Muscle of leg (tissue), 11 donors: ENCODE measurements around the gene SLC41A3. TPM values are rescaled to one million over a fixed set of nuclear protein-coding genes. Genes with fewer than 3 reads are reported as not detected.

ENCODE experiments used
- DNase-seq: peaks from one replicate; pipeline ENCODE4 v3.0.0; 2013
- H3K27ac ChIP-seq: one replicate; pipeline ENCODE4 v1.5.1; 2013; ENCODE audit warnings: mild to moderate bottlenecking, low read length, control low read depth
- H3K27me3 ChIP-seq: one replicate; pipeline ENCODE4 v1.6.1; 2013; ENCODE audit warnings: low read length; ENCODE audit not compliant: control insufficient read depth, insufficient read depth
- H3K36me3 ChIP-seq: one replicate; pipeline ENCODE4 v1.6.1; 2013; ENCODE audit warnings: low read length; ENCODE audit not compliant: control insufficient read depth, insufficient read depth
- H3K4me1 ChIP-seq: one replicate; pipeline ENCODE4 v1.6.1; 2013; ENCODE audit warnings: low read length; ENCODE audit not compliant: control insufficient read depth, insufficient read depth
- H3K4me3 ChIP-seq: one replicate; pipeline ENCODE4 v1.5.1; 2013; ENCODE audit warnings: low read length, control low read depth
- H3K9me3 ChIP-seq: replicated peaks from 2 replicates; pipeline ENCODE4 v1.6.1; 2013; ENCODE audit warnings: low read depth, low read length; ENCODE audit not compliant: control insufficient read depth
- WGBS: methylation state at CpG from one replicate; pipeline ENCODE4 v1.1.5; 2013; ENCODE audit warnings: missing lambda C conversion rate; ENCODE audit not compliant: insufficient coverage; 5-methylcytosine and 5-hydroxymethylcytosine counted together
- polyA plus RNA-seq, 8 donors: library from polyadenylated mRNA; unstranded; fragments of 120-200 nt; gene quantifications; one replicate each; pipeline versions ENCODE4 v1.2.1 to v1.2.3, GENCODE V29; 2013; ENCODE audit warnings: inconsistent platforms in 1 of 8, low replicate concordance in 1 of 8; ENCODE audit not compliant: insufficient read length in 8 of 8, insufficient read depth in 1 of 8
- total RNA-seq: library from RNA; stranded (reverse); fragments of 120-200 nt; gene quantifications from one replicate; pipeline ENCODE4 v1.2.4, GENCODE V29; 2013

SLC41A3 gene
- total and polyA plus RNA-seq, 9 donors, result 31.2 to 48.3 (median 36.8) TPM

DNA sequence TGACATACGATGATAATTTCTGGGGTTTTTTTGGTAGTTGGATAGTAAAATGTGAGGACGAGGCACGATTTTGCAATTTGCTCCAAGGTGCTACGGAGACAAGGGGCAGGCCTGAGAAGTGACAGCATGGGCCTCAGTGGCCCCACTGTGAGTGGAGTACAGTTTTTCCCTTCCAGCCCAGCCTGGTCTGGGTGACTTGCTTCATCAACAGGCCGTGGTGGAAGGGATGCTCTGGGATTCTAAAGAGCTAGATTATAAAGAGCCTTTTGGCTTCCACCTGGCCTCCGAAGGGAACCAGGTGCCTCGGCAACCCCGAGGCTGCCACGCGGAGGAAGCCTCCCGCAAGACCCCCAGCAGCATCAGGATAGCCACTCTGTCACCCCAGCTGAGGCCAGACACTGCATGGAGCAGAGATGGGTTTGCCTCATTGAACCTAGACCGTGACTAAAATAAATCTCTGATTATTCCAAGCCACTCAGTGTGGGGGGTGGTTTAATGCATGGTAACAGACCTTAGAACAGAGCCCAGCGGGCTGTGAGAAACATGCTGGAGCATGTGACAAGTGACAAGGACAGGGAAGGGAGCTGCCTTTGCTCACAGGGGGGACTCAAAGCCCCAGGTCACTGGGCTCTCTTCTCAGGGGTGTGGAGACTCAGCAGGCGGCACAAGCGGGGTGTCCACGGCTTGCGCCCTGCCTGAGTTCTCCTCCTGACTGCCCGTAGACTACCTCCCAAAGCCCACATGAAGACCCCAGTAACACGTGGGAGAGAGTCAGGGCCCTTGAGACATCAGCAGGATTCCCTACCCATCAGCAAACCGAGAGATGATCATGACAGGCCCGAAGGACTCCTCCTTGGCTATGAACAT, 22.6 kb upstream of the SLC41A3 start:
- Histone ChIP-seq H3K9me3 (no peaks in the 10 kb centered on the region), H3K27ac (no peak overlapping the region), H3K36me3 (no peaks in the 10 kb centered on the region), H3K4me1 (peaks cover 24% of the 10 kb centered on the region), H3K4me3 (no peak overlapping the region), H3K27me3 (no peaks in the 10 kb centered on the region)
- 89% methylated on average over 16 of the region's 21 CpGs for WGBS
- no peak for DNase-seq

DNA sequence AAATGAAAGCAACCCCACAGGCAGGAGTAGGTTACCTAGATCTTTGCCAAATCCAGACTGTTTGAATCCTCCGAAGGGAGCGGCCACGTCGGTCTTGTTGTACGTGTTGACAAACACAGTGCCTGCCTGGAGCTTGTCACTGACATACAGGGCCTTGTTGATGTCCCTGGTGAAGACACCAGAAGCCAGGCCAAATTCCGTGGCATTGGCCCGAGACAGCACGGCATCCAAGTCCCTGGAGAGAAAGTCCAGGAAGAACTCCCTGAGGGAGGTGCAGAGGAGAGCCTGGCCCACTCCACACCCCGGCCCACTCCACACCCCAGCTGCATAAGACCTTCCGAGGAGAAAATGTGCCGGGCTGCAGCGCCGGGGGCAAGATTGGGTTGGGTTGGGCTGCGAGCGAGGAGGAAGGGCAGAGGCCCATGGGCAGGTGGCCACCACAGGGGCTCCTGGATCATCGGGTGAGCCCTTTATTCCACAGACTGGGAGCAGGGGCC, 21.8 kb upstream of the SLC41A3 start:
- H3K27me3 ChIP-seq, result no peaks in the 10 kb centered on the region
- H3K9me3 ChIP-seq, result no peaks in the 10 kb centered on the region
- no peak overlapping the region for H3K27ac ChIP-seq
- WGBS, result 85% methylated on average over 15 of the region's 16 CpGs
- no peaks in the 10 kb centered on the region for H3K36me3 ChIP-seq
- H3K4me1 ChIP-seq, result peaks cover 28% of the 10 kb centered on the region
- no peak overlapping the region for H3K4me3 ChIP-seq
- DNase-seq, result no peak

DNA sequence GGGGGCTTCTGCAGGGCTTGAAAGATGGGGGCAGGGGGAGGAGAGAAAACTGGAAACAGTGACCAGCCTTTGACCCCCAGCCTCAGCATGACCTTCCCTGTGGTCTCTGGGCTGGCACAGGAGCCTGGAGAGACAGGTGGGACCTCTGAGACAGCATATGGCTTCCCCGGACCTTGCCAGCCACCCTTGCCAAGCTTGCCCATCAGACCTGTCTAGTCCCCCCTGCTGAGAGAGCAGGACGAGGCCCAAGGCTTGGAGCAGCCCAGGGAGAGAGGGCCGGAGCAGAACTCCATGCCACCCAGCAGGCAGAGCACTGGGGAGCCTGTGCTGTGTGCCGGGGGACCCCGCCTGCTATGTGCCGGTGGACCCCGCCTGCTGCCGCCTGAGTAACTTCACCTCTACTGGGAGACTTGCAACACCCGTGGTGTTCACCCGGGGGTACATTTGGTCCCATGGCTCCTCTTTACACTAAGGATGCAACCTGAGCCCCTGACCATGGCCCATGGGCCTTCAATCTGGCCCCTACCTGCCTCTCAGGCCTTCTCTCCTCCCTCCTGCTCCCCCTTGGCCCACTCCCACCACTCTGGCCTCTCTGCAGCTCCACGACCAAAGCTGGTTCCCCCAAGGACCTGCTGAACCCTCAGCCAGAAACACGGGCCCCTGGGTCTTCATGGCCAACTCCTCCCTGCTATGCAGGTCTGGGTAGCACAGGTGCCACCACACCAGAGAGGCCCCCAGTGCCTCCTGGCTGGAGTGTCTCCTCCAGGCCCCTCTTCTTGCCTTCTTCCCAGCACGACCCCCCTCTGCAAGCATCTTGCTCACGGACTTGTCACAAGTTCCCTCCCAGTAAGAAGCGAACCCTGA, 21.1 kb upstream of the SLC41A3 start:
- H3K4me3 ChIP-seq, result no peak overlapping the region
- DNase-seq, result no peak
- H3K27me3 ChIP-seq, result no peaks in the 10 kb centered on the region
- no peak overlapping the region for H3K27ac ChIP-seq
- no peaks in the 10 kb centered on the region for H3K9me3 ChIP-seq
- 84% methylated on average over 14 of the region's 15 CpGs for WGBS
- no peaks in the 10 kb centered on the region for H3K36me3 ChIP-seq
- peaks cover 35% of the 10 kb centered on the region for H3K4me1 ChIP-seq

DNA sequence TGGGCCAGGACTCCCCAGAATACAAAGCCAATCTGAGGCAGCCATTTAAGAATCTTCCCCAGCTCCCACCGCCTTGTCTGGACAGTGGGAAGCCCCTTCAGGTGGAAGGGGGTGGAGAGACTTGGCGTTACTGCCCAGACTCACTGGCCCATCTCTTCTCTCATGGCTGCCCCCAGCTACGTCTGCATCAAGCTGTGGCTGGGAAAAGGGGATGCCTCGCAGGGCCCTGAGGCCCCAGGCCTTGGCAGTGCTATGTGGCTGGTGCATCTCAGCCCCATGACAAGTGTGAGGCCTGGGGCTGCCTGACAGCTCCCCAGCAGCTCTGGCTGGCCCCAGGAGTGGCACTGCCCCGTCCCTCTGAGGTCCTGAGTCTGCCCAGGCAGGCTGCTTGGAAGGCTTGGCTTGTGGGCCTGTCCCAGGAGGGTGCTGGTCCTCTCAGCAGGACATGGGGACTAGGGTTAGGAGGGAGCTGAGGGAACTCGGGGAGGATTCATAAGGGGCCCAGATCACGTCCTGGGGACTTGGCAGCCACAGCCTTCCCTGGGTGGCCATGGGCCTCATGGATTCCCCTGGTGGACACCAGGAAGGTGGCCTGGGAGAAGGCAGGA, 20.2 kb upstream of the SLC41A3 start:
- no peaks in the 10 kb centered on the region for H3K9me3 ChIP-seq
- H3K27ac ChIP-seq, result no peak overlapping the region
- 67% methylated on average over 5 of the region's 7 CpGs for WGBS
- peaks cover 36% of the 10 kb centered on the region for H3K4me1 ChIP-seq
- no peak for DNase-seq
- H3K36me3 ChIP-seq, result no peaks in the 10 kb centered on the region
- H3K4me3 ChIP-seq, result no peak overlapping the region
- no peaks in the 10 kb centered on the region for H3K27me3 ChIP-seq

DNA sequence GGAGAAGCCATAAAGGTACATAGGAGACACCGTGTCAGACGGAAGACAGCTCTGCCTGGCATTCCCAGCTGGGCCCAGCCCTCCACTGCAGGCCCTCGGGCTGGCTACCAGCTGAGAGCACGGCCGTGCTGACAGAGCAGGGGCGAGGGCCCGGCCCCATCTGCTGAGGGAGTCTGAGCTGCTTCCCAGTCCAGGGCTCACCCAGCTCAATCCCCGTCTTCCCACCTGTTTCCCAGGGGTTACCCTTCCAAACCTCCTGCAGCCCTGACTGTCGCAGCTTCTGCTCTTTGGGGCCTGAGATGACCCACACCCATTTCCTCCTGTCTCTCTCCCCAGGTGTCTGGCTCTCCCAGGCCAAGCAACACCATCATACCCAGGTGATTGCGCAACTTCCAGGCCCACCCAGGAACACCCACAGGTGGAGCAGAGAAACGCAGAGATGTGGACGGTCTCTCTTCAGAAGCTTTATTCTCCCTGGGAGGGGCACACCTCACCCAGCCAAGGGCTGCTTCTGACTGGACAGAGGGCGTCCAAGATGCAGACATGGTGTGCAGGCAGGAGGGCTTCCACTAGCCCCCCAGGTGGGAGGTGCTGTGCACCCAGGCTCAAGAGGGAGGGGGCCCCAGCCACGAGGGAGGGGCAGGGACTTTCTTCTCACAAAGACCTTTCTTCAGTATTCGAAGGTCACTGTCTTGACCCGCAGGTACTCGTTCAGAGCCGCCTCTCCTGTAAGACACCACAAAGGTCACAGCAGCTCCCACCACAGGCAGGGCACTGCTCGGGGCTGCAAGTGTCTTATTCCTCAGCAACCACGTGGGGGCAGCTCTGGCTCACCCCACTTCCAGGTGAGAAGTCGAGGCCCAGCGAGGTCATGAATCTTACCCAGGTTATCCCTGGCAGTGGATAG, 19.4 kb upstream of the SLC41A3 start:
- H3K36me3 ChIP-seq, result no peaks in the 10 kb centered on the region
- H3K9me3 ChIP-seq, result no peaks in the 10 kb centered on the region
- WGBS, result 70% methylated on average over 19 of the region's 22 CpGs
- peak overlapping the region; percentile 65 for H3K27ac ChIP-seq
- peaks cover 36% of the 10 kb centered on the region for H3K4me1 ChIP-seq
- no peak overlapping the region for H3K4me3 ChIP-seq
- no peak for DNase-seq
- no peaks in the 10 kb centered on the region for H3K27me3 ChIP-seq

DNA sequence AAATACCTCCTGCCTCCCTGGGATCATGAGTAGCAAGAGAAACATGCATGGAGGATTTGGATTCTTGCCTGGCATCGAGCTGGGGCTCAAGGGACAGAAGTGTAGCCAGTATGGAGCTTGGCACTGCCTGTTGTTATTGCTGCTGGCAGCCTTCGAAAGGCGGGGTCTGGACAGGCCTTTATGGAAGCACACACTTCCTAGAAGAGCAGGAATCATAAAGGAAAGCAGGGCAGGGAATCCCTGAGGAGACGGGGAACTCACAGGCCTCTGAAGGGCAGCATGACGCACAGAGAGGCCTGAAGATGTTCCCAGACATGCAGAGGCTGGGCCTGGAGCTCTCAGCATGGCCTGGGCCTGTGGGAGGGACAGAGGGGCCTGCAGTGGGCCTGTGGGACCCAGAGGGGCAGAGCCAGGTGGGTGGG, 18.6 kb upstream of the SLC41A3 start:
- 52% methylated on average over 5 of the region's 5 CpGs for WGBS
- peak; percentile 67 for DNase-seq
- H3K27ac ChIP-seq, result peak overlapping the region; percentile 65
- H3K4me1 ChIP-seq, result peaks cover 36% of the 10 kb centered on the region
- no peaks in the 10 kb centered on the region for H3K36me3 ChIP-seq
- H3K27me3 ChIP-seq, result no peaks in the 10 kb centered on the region
- H3K4me3 ChIP-seq, result no peak overlapping the region
- no peaks in the 10 kb centered on the region for H3K9me3 ChIP-seq

DNA sequence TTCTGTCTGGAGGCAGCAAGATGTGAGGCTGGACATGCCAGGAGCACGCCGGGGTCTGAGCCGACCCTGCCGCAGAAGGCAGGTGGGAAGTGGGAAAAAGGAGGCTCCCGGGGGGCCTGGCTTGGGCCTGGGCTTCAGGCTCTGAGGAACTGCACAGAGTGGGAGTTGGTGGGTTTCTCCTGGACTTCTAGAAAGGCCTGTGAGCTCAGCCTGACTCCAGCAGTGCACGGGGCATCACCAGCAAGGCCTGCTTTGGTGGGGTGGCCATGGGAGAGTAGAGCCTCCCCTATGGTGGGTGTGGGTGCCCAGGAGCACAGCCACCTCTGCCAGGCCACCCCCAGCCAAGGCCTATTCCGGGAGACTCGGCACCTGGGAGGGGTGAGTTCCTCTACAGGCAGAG, 18.1 kb upstream of the SLC41A3 start:
- H3K9me3 ChIP-seq, result no peaks in the 10 kb centered on the region
- no peak overlapping the region for H3K4me3 ChIP-seq
- 74% methylated on average over 6 of the region's 8 CpGs for WGBS
- H3K36me3 ChIP-seq, result no peaks in the 10 kb centered on the region
- H3K27me3 ChIP-seq, result no peaks in the 10 kb centered on the region
- peaks cover 36% of the 10 kb centered on the region for H3K4me1 ChIP-seq
- DNase-seq, result no peak
- H3K27ac ChIP-seq, result peak overlapping the region; percentile 65

DNA sequence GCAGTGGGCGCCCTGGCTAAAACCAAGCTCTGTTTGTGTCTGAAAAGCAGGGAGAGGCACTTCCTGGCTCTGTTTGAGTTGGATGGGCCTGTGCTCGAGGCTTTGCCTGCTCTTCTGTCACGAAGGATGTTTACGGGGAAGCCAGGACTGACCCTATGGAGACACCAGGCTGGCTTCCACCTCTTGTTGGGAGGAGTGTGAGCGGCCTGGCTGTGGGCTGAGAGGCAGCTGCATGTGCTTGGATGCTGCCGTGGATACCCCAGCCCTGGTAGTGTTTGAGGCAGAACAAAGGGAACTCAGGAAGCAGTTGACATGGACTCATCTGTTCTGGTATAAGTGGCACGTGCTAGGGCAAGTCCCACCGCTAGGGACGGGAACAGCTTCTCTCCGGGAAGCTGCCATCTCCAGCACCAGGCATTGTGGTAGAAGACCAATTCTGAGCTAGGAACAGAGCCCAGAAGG, 17.6 kb upstream of the SLC41A3 start:
- H3K27me3 ChIP-seq, result no peaks in the 10 kb centered on the region
- H3K4me3 ChIP-seq, result no peak overlapping the region
- H3K27ac ChIP-seq, result peak overlapping the region; percentile 20
- H3K36me3 ChIP-seq, result no peaks in the 10 kb centered on the region
- WGBS, result 82% methylated on average over 9 of the region's 10 CpGs
- no peak for DNase-seq
- peaks cover 36% of the 10 kb centered on the region for H3K4me1 ChIP-seq
- peaks cover 2% of the 10 kb centered on the region for H3K9me3 ChIP-seq

DNA sequence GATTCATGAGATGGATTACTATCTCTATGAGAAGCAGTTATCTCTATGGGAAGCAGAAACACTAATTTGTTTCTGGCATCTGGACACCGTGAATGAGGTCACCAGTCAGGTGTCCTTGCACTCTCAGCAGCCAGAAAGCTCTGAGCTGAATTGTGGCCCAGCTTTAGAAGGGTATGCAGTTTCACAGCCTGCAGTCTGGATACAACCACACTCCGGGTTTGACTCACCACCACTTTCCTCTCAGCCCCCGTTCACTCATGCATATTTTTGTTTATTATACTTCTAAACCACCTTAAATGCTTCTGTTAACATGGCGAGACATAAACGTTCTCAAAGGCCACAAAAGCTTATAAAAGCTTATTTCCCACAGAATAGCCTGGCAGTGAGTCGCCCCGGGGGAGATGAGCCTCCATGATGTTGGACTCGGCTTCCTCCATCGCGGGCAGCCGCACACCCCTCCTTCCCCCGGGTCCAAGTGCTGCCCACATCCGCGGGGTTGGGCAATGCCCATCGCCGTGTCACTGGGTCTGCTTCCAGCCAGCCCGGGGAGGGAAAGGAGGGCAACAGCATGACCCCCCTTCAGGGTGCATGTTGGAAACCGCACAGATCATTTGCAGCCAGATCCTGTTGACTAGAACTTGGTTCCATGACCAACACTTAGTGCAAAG, 16.8 kb upstream of the SLC41A3 start:
- Histone ChIP-seq H3K4me3 (no peak overlapping the region), H3K36me3 (no peaks in the 10 kb centered on the region), H3K4me1 (peaks cover 36% of the 10 kb centered on the region), H3K27ac (peak overlapping the region; percentile 51), H3K27me3 (no peaks in the 10 kb centered on the region), H3K9me3 (peaks cover 2% of the 10 kb centered on the region)
- 61% methylated on average over 13 of the region's 18 CpGs for whole genome bisulfite sequencing
- peak; percentile 80 for DNase-seq
